ENCODE results near the gene ITPRID2.

DNA sequence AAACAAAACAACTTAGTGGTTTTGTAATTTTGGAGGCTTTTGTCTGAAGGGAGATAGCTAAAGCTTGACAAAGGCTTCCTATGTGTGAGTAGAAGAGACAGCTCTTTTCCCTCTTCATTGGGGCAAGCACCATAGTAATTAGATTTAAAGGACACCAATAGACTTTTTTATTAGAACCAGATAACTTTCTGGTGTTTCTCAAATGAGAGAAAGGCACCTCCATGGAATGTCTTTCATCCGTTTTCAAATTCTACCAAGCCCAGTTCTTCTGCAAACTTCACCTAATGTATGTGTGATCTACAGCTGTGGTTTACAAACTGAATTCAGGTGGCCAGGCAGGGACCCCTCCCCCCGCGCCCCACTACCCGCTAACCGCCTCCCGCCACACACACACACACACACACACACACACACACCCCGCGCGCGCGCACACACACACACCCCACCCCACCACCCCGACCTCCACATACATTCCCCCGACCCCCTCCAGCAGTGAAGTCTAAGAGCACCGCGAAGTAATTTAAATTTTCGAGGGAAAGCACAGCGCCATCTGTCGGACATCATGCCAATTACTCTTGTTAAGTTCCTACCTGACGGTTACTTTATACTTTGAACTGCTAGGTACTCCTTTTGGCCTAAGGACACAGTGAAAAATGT is 62.5 kb downstream of the ITPRID2 start:
- TF ChIP-seq POLR2A (IDR thresholded peaks at IDR 0.05), result no peak
- TF ChIP-seq, protein P1, sequence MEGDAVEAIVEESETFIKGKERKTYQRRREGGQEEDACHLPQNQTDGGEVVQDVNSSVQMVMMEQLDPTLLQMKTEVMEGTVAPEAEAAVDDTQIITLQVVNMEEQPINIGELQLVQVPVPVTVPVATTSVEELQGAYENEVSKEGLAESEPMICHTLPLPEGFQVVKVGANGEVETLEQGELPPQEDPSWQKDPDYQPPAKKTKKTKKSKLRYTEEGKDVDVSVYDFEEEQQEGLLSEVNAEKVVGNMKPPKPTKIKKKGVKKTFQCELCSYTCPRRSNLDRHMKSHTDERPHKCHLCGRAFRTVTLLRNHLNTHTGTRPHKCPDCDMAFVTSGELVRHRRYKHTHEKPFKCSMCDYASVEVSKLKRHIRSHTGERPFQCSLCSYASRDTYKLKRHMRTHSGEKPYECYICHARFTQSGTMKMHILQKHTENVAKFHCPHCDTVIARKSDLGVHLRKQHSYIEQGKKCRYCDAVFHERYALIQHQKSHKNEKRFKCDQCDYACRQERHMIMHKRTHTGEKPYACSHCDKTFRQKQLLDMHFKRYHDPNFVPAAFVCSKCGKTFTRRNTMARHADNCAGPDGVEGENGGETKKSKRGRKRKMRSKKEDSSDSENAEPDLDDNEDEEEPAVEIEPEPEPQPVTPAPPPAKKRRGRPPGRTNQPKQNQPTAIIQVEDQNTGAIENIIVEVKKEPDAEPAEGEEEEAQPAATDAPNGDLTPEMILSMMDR (IDR thresholded peaks at IDR 0.05), result peak; percentile 15 to 83 (median 67)

Measured in testis (tissue), 2 donors.